GM23338 (cell line): ENCODE data around the gene EFR3B. TPM values are rescaled to one million over a fixed set of nuclear protein-coding genes. Genes with fewer than 3 reads are reported as not detected.

Experiments used
- ATAC-seq: fragments of 200-7000 bp; cut with Tn5 transposase; 3 replicates; pipeline ENCODE4 v1.9.1; 2020
- DNase-seq: peaks from one replicate; pipeline ENCODE4 v3.0.0-alpha.2; 2015; ENCODE audit warnings: low spot score
- H2AFZ ChIP-seq: fragments of 200-600 bp; sonication (generic); 2 replicates; pipeline ENCODE4 v1.8.0; 2016; ENCODE audit warnings: antibody characterized with exemption, mild to moderate bottlenecking, moderate library complexity
- H3F3A ChIP-seq: fragments of 200-600 bp; sonication (generic); replicated peaks from 2 replicates; pipeline ENCODE4 v1.8.0; 2017; ENCODE audit warnings: antibody characterized with exemption, mixed run types, low read depth
- H3K27ac ChIP-seq: fragments of 200-600 bp; sonication (generic); 2 replicates; pipeline ENCODE4 v1.6.1; 2016; ENCODE audit warnings: low read depth
- H3K27me3 ChIP-seq: fragments of 200-600 bp; sonication (generic); 2 replicates; pipeline ENCODE4 v1.8.0; 2016; ENCODE audit warnings: mild to moderate bottlenecking, mixed run types, moderate library complexity; ENCODE audit not compliant: insufficient read depth
- H3K36me3 ChIP-seq: fragments of 200-600 bp; sonication (generic); 2 replicates; pipeline ENCODE4 v1.8.0; 2016; ENCODE audit warnings: mild to moderate bottlenecking; ENCODE audit not compliant: insufficient read depth
- H3K4me1 ChIP-seq: fragments of 200-600 bp; sonication (generic); 2 replicates; pipeline ENCODE4 v1.8.0; 2016; ENCODE audit warnings: mild to moderate bottlenecking, moderate library complexity; ENCODE audit not compliant: insufficient read depth
- H3K4me2 ChIP-seq: fragments of 200-600 bp; sonication (generic); 2 replicates; pipeline ENCODE4 v1.7.1; 2017; ENCODE audit warnings: mixed run types
- H3K4me3 ChIP-seq: fragments of 200-600 bp; sonication (generic); 2 replicates; pipeline ENCODE4 v1.6.1; 2016; ENCODE audit warnings: mixed run types
- H3K79me2 ChIP-seq: fragments of 200-600 bp; sonication (generic); replicated peaks from 2 replicates; pipeline ENCODE4 v1.8.0; 2017; ENCODE audit warnings: mild to moderate bottlenecking; ENCODE audit not compliant: insufficient read depth
- H3K9me2 ChIP-seq: fragments of 200-600 bp; sonication (generic); 2 replicates; pipeline ENCODE4 v1.8.0; 2017; ENCODE audit not compliant: insufficient read depth
- H4K20me1 ChIP-seq: fragments of 200-600 bp; sonication (generic); replicated peaks from 2 replicates; pipeline ENCODE4 v1.8.0; 2017; ENCODE audit warnings: mild to moderate bottlenecking; ENCODE audit not compliant: insufficient read depth
- H3K27ac Mint-ChIP-seq: 2 replicates; pipeline ENCODE4 v1.8.0; 2020; ENCODE audit warnings: inconsistent platforms, mild to moderate bottlenecking, moderate library complexity, mixed read lengths
- H3K27me3 Mint-ChIP-seq: 3 replicates; pipeline ENCODE4 v1.8.0; 2022; ENCODE audit warnings: low read depth, mild to moderate bottlenecking, moderate library complexity, mixed read lengths, inconsistent platforms; ENCODE audit not compliant: insufficient read depth, poor library complexity
- H3K36me3 Mint-ChIP-seq: 3 replicates; pipeline ENCODE4 v1.8.0; 2021; ENCODE audit warnings: low read depth, mild to moderate bottlenecking, inconsistent platforms, moderate library complexity, mixed read lengths
- H3K4me1 Mint-ChIP-seq: 3 replicates; pipeline ENCODE4 v1.8.0; 2020; ENCODE audit warnings: mild to moderate bottlenecking, inconsistent platforms, mixed read lengths
- H3K4me3 Mint-ChIP-seq: 3 replicates; pipeline ENCODE4 v1.8.0; 2021; ENCODE audit warnings: moderate library complexity, mild to moderate bottlenecking, inconsistent platforms, mixed read lengths
- H3K9me3 Mint-ChIP-seq: 3 replicates; pipeline ENCODE4 v1.8.0; 2020; ENCODE audit warnings: moderate library complexity, mild to moderate bottlenecking, inconsistent platforms, mixed read lengths
- CREB1 ChIP-seq: fragments of 250-450 bp; sonication (Bioruptor Pico); IDR thresholded peaks from 2 replicates; pipeline ENCODE4 v1.5.0; 2020; ENCODE audit warnings: low read depth, mild to moderate bottlenecking, moderate library complexity
- CTCF ChIP-seq, 2 experiments: fragments of 200-600 bp in 1 of 2; sonication (generic) in 1 of 2; conservative IDR thresholded peaks; 2 replicates each; pipeline versions ENCODE4 v1.5.1 to v1.6.1; 2016 to 2017; ENCODE audit warnings: antibody characterized with exemption in 2 of 2, low read depth in 2 of 2, mild to moderate bottlenecking in 2 of 2, moderate library complexity in 1 of 2
- ETS1 ChIP-seq: IDR thresholded peaks from 2 replicates; pipeline ENCODE4 v1.6.1; 2016; ENCODE audit warnings: antibody characterized with exemption
- JUNB ChIP-seq: IDR thresholded peaks from one replicate; pipeline ENCODE4 v1.6.1; 2016; ENCODE audit warnings: antibody characterized with exemption; ENCODE audit not compliant: unreplicated experiment
- NANOG ChIP-seq: IDR thresholded peaks from 2 replicates; pipeline ENCODE4 v1.6.1; 2016; ENCODE audit warnings: antibody characterized with exemption, borderline replicate concordance
- REST ChIP-seq: IDR thresholded peaks from one replicate; pipeline ENCODE4 v1.6.1; 2018; ENCODE audit warnings: antibody characterized with exemption; ENCODE audit not compliant: unreplicated experiment
- ZNF462 ChIP-seq: fragments of 250-450 bp; sonication (Bioruptor Pico); IDR thresholded peaks from 2 replicates; pipeline ENCODE4 v1.5.0; 2020; ENCODE audit warnings: mild to moderate bottlenecking, moderate library complexity
- polyA plus RNA-seq: library from polyadenylated mRNA; unstranded; fragments of >200 nt; fragmentation: Nextera tagmentation; extraction: Ambion mirVana; gene quantifications from 2 replicates; pipeline ENCODE4 v1.2.1, GENCODE V29; 2016
- total RNA-seq: library from RNA; depleted of rRNA; stranded (reverse); fragments of >200 nt; shearing (Covaris generic); gene quantifications from 2 replicates; pipeline ENCODE4 v1.2.3, GENCODE V29; 2014

Gene EFR3B
- total and polyA plus RNA-seq, 2 experiments from 2014 or later, result 3.3 to 10.7 TPM

GRCh38 chr2:25018681-25019080 is 23.2 kb upstream of the EFR3B start (continued):
- no peak for TF ChIP-seq ZNF462 (CRISPR knock-in tag)

- TF ChIP-seq NANOG, result no peak
- no peaks in the 10 kb centered on the region for H3K9me3 Mint-ChIP-seq
- H3K4me3 Mint-ChIP-seq, result no peak overlapping the region
- no peak overlapping the region for H3K27ac ChIP-seq
- peaks cover 3% of the 10 kb centered on the region; the same call in 1 of the 3 replicates for H3K4me1 Mint-ChIP-seq
- H3K27me3 ChIP-seq, result no peaks in the 10 kb centered on the region
- no peaks in the 10 kb centered on the region for H3K4me1 ChIP-seq
- DNase-seq (no peak), ATAC-seq (no peak)
- H2AFZ ChIP-seq, result no peak overlapping the region
- H3K36me3 ChIP-seq, result no peaks in the 10 kb centered on the region
- no peaks in the 10 kb centered on the region for H3F3A ChIP-seq
- H3K4me3 ChIP-seq, result no peak overlapping the region
- H3K9me2 ChIP-seq, result no peaks in the 10 kb centered on the region
- no peaks in the 10 kb centered on the region for H3K27me3 Mint-ChIP-seq
- H4K20me1 ChIP-seq, result no peaks in the 10 kb centered on the region
- no peak overlapping the region for H3K27ac Mint-ChIP-seq
- no peaks in the 10 kb centered on the region for H3K79me2 ChIP-seq
- no peak overlapping the region for H3K4me2 ChIP-seq
- no peaks in the 10 kb centered on the region for H3K36me3 Mint-ChIP-seq
Measured at GRCh38 chr2:25021791-25022362, 20.0 kb upstream of the EFR3B start.

GRCh38 chr2:25023333-25023732 is 18.5 kb upstream of the EFR3B start:
- no peaks in the 10 kb centered on the region for H3K9me2 ChIP-seq
- no peak overlapping the region for H3K27ac ChIP-seq
- Mint-ChIP-seq H3K27me3 (no peaks in the 10 kb centered on the region), H3K36me3 (no peaks in the 10 kb centered on the region), H3K9me3 (no peaks in the 10 kb centered on the region), H3K4me1 (no peaks in the 10 kb centered on the region), H3K4me3 (no peak overlapping the region), H3K27ac (no peak overlapping the region)
- H3K4me1 ChIP-seq, result no peaks in the 10 kb centered on the region
- ATAC-seq, result no peak
- no peaks in the 10 kb centered on the region for H3K27me3 ChIP-seq
- no peak overlapping the region for H3K4me3 ChIP-seq
- no peak overlapping the region for H3K4me2 ChIP-seq
- no peaks in the 10 kb centered on the region for H4K20me1 ChIP-seq
- no peaks in the 10 kb centered on the region for H3K36me3 ChIP-seq
- H3K79me2 ChIP-seq, result no peaks in the 10 kb centered on the region
- H3F3A ChIP-seq, result no peaks in the 10 kb centered on the region
- H2AFZ ChIP-seq, result no peak overlapping the region
- DNase-seq, result no peak
- no peak for TF ChIP-seq REST
- TF ChIP-seq JUNB, result no peak
- TF ChIP-seq CTCF (conservative IDR thresholded peaks at IDR 0.05; ENCODE audit: low read depth in 2 of 2), result no peak
- TF ChIP-seq NANOG, result no peak
- no peak for TF ChIP-seq CREB1 (CRISPR knock-in tag)
- no peak for TF ChIP-seq ETS1
